Ovary (tissue), 9 donors: Measurements from ENCODE around the gene EXOC6B. TPM values are rescaled to one million over a fixed set of nuclear protein-coding genes. Genes with fewer than 3 reads are reported as not detected.
A peak's percentile ranks its signal among the peaks of the same experiment; 100 is the strongest.

Experiments
- DNase-seq, 5 donors: peaks; one replicate each; pipeline ENCODE4 v3.0.0-alpha.2; 2019 to 2020
- H3K27ac ChIP-seq, 2 donors: fragments of 200-600 bp; one replicate each; pipeline versions ENCODE4 v1.5.1 to v1.8.0; 2019 to 2022
- H3K27me3 ChIP-seq: fragments of 200-600 bp; one replicate; pipeline ENCODE4 v1.8.0; 2022
- H3K36me3 ChIP-seq: fragments of 200-600 bp; sonication (generic); one replicate; pipeline ENCODE4 v1.5.1; 2019
- H3K4me1 ChIP-seq: one replicate; pipeline ENCODE4 v1.8.1; 2013; ENCODE audit warnings: mild to moderate bottlenecking, moderate library complexity; ENCODE audit not compliant: insufficient read depth
- H3K4me3 ChIP-seq: fragments of 200-600 bp; sonication (generic); one replicate; pipeline ENCODE4 v1.5.1; 2017
- H3K9me3 ChIP-seq, 2 donors: fragments of 200-600 bp in 1 of 2; sonication (generic) in 1 of 2; one replicate each; pipeline versions ENCODE4 v1.5.1 to v1.8.1; 2013 to 2019; ENCODE audit warnings: mild to moderate bottlenecking in 1 of 2, moderate library complexity in 1 of 2
- EP300 ChIP-seq: sonication (generic); formaldehyde crosslinking; IDR thresholded peaks from one replicate; pipeline ENCODE4 v1.6.1; 2017; ENCODE audit warnings: antibody characterized with exemption
- POLR2A ChIP-seq: fragments of 450-650 bp; IDR thresholded peaks from one replicate; pipeline ENCODE4 v1.6.1; 2017; ENCODE audit warnings: antibody characterized with exemption, mild to moderate bottlenecking, moderate library complexity
- WGBS, 3 donors: extraction: QIAGEN DNeasy Blood & Tissue Kit in 1 of 3; methylation state at CpG; one replicate each; pipeline versions ENCODE4 v1.1.5 to v1.1.7; 2013 to 2017; 5-methylcytosine and 5-hydroxymethylcytosine counted together
- intact Hi-C, 4 donors: fragments of 100-400 bp; cut with DNase I; formaldehyde crosslinking; loops; one replicate each; pipeline versions ENCODE4 v1.11.0 to v1.15.1; 2022 to 2023
- polyA plus RNA-seq, 2 donors: library from polyadenylated mRNA; stranded (reverse); fragments of 200-250 nt in 1 of 2; fragments of 350-450 nt in 1 of 2; fragmentation: Illumina TruSeq in 1 of 2; extraction: RNeasy Lipid Tissue Mini Kit (QIAGEN cat#74804) in 1 of 2; gene quantifications; one replicate each; pipeline ENCODE4 v1.2.3, GENCODE V29; 2013 to 2014
- total RNA-seq, 7 donors: library from RNA; depleted of rRNA in 2 of 7; stranded (reverse); fragments of >200 nt in 2 of 7; fragmentation: NEBNext Ultra II Directional in 3 of 7; extraction: Animal tissue kit (Norgen Biotek cat#: 25700) in 3 of 7; gene quantifications; one replicate each; pipeline versions ENCODE4 v1.1.0 to v1.2.4, GENCODE V29; 2016 to 2023
- TF ChIP-seq, protein P1 (sequence below), 3 donors: fragments of 450-650 bp in 2 of 3; fragments of 200-600 bp in 1 of 3; IDR thresholded peaks; one replicate each; pipeline versions ENCODE4 v1.5.1 to v1.8.0; 2016 to 2022; ENCODE audit warnings: antibody characterized with exemption in 3 of 3, mild to moderate bottlenecking in 1 of 3
- donor health status: DM: no; HTN: no; CAD: no; lungs with moderate emphysema.
- donor health status: DM: no; HTN: no; CAD: no.
- donor health status: Bipolar disorder and iron deficiency.
- donor health status: DM: yes; HTN: yes; CAD: no.
- donor health status: DM: no; HTN: no; CAD: no.
- donor health status: DM: yes; HTN: yes; CAD: no.

The EXOC6B gene
- total and polyA plus RNA-seq, 9 donors = 11.9 to 84.9 (median 57.8) TPM

DNA sequence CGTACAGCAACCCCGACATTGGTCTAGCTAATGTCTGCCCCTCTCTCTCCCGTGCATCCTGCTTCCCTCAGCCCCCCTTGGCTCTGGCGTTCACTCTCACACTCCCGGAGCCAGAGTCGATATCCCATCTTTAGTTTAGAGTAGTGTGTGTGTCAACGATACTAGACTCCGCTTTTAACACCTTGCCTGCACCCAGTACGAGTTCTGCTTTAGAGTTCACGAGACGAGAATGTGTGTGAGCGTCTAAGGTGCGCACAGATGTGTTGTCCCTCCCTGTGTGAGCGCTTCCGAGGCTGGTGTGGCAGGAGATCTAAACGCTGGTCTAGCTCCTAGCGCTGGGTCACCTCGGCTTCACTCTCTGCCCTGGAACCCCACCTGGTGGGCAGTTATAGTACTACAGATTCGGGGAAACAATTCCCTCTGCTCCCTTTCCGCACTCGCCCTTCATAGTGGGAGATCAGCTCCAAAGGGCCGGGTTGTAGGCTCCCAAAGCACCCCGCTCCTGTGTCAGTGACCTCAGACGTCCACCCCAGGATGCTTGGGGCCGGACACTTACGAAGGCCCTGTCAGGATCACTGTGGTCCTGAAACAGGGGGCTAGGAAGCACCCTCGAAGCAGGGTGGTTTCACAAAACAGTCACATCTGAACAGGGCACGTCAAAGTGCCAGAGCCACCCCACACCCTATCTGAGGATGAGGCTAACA, 675.5 kb downstream of the EXOC6B start:
- intact Hi-C loops = loop anchor here in 3 of 4 donors (5.0 to 10.0 kb wide), 2 partner anchors 546 to 603 kb away; no protein-coding TSS in a partner anchor
- H3K9me3 ChIP-seq = no peaks in the 10 kb centered on the region
- H3K4me1 ChIP-seq = peaks cover 6% of the 10 kb centered on the region
- H3K27ac ChIP-seq = no peak overlapping the region
- H3K4me3 ChIP-seq = no peak overlapping the region
- no peak for TF ChIP-seq EP300
- TF ChIP-seq, protein P1, sequence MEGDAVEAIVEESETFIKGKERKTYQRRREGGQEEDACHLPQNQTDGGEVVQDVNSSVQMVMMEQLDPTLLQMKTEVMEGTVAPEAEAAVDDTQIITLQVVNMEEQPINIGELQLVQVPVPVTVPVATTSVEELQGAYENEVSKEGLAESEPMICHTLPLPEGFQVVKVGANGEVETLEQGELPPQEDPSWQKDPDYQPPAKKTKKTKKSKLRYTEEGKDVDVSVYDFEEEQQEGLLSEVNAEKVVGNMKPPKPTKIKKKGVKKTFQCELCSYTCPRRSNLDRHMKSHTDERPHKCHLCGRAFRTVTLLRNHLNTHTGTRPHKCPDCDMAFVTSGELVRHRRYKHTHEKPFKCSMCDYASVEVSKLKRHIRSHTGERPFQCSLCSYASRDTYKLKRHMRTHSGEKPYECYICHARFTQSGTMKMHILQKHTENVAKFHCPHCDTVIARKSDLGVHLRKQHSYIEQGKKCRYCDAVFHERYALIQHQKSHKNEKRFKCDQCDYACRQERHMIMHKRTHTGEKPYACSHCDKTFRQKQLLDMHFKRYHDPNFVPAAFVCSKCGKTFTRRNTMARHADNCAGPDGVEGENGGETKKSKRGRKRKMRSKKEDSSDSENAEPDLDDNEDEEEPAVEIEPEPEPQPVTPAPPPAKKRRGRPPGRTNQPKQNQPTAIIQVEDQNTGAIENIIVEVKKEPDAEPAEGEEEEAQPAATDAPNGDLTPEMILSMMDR (IDR thresholded peaks at IDR 0.05) = peak; percentile 70 to 85 (median 79)
- H3K36me3 ChIP-seq = no peaks in the 10 kb centered on the region
- DNase-seq = peak; percentile 69 to 81 (median 78)
- WGBS, 3 donors = 4 to 6% (median 4%) methylated on average over 28 of the region's 28 CpGs
- no peaks in the 10 kb centered on the region for H3K27me3 ChIP-seq

DNA sequence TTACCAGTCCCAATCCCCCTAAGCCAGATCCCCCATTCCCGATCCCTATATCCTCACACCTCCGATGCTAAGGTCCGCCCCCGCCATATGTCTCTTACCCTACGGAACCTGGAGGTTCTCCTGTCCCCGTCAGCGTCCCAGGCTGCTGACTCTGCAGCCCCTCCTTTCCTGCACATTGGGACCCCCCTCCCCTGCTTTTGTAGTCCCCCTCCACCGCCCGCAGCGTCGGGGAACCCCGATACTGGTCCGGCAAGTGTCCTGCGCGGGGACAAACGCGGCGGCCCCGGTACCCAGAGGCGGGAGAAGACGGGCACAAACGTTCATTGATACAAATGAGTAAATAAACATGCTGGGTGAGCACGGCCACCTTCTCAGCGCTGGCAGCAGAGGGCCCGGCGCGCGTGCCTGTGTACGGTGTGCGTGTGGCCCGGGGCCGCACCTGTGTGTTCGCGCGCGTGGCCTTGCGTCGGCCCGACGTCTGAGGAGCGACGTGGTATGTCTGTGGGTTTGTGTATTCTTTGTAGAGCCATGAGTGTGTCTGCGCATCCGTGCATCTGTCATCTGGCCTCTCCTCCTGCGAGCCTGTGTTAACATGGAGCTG, 676.2 kb downstream of the EXOC6B start:
- H3K27ac ChIP-seq = no peak overlapping the region
- DNase-seq = peak in 2 of 5 donors; percentile 40 to 42
- H3K4me1 ChIP-seq = peaks cover 10% of the 10 kb centered on the region
- no peaks in the 10 kb centered on the region for H3K36me3 ChIP-seq
- H3K4me3 ChIP-seq = peak overlapping the region; percentile 42
- TF ChIP-seq POLR2A = no peak
- no peak for TF ChIP-seq EP300
- TF ChIP-seq, protein P1 (IDR thresholded peaks at IDR 0.05) = no peak
- H3K9me3 ChIP-seq = no peaks in the 10 kb centered on the region
- intact Hi-C loops = loop anchor here (5.0 to 10.0 kb wide), 4 partner anchors 347 to 602 kb away; no protein-coding TSS in a partner anchor
- 1 to 2% (median 1%) methylated on average over 45 of the region's 45 CpGs for WGBS, 3 donors
- H3K27me3 ChIP-seq = no peaks in the 10 kb centered on the region

DNA sequence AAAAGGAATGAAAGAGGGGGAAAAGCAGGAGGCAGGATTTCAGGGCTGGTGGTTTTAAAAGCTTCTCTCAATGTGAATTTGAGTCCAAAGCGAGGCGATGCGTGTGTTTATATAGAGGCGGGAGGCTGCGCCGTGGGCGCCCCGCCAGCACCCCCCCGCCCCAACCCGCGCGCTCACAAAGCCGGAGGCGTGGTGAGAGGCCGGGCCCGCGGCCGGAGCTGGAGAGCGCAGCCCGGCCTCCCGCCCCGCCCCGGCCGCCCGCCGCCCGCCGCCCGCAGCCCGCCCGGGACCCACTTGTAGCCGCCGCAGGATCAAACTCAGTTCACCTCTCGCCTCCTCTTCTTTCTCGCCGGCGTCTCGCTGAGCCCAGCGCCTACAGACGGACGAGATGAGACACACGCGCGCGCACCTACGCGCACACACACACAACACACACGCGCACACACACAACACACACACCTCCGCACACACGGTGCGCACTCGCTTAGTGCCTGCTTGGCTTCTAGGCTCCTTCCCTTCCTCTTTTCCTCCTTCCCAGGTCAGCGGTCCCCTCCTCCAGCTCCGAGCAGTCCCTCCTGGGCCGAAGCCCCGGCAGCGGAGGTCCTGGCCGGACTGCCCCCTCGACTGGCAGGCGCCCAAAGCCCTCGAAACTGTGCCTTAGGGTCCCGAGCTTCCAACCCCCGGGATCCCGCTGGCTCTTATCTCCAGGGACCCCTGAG, 676.8 kb downstream of the EXOC6B start:
- Histone ChIP-seq H3K27me3 (no peaks in the 10 kb centered on the region), H3K4me3 (peak overlapping the region; percentile 42), H3K9me3 (no peaks in the 10 kb centered on the region), H3K4me1 (peaks cover 10% of the 10 kb centered on the region), H3K36me3 (no peaks in the 10 kb centered on the region), H3K27ac (no peak overlapping the region)
- 0 to 1% (median 0%) methylated on average over 58 to 65 of the region's 65 CpGs for WGBS, 3 donors
- intact Hi-C loops = loop anchor here in 3 of 4 donors (5.0 to 10.0 kb wide), 3 partner anchors 347 to 602 kb away; no protein-coding TSS in a partner anchor
- TF ChIP-seq, protein P1 (IDR thresholded peaks at IDR 0.05) = no peak
- TF ChIP-seq POLR2A (no peak), EP300 (no peak)
- DNase-seq = peak; percentile 40 to 73 (median 64)

DNA sequence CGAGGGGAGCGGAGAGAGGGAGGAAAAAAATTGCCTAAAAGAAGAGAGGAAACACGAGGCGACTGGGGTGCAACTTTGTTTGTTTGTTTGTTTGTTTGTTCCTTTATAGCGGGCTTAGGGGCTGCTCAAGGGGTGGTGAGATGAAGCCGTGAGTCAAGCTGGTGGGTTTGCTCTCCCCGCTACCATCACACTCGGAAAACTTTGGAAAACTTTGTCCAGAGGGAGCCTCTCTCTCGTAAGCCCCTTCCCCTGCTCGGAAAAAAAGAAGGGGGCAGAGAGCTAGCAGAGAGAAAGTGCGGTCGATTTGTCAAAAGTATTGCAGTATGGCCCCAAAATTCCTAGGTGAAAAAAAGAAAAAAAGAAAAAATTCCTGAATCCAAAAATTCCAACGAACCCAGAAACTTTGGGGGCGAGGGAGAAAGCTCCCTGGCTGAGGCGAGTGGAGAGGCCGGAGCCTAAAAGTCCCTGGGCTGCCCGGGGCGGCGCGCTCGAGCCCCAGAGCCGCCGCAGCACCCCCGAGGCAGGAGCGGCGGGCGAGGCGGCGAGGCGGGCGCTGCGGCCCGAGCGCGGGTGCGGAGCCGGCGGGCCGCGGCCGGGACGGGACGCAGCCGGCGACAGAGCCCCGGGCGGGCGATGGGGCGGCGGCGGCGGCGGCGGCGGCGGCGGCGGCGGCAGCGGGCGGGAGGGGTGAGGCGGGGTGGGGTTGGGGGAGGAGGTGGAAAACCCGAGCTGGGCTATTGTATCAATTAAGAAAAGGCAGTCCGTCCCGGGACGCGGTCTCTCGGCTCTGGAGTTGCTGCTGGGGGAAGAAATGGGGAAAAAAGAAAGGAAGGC, 677.6 kb downstream of the EXOC6B start:
- no peaks in the 10 kb centered on the region for H3K36me3 ChIP-seq
- H3K4me3 ChIP-seq = peak overlapping the region; percentile 42
- DNase-seq = peak in 2 of 5 donors; percentile 8 to 35
- no peaks in the 10 kb centered on the region for H3K9me3 ChIP-seq
- no peak for TF ChIP-seq EP300
- TF ChIP-seq, protein P1 (IDR thresholded peaks at IDR 0.05) = no peak
- peaks cover 11% of the 10 kb centered on the region for H3K4me1 ChIP-seq
- H3K27ac ChIP-seq = no peak overlapping the region
- intact Hi-C loops = loop anchor here in 3 of 4 donors (5.0 to 10.0 kb wide), 3 partner anchors 346 to 601 kb away; no protein-coding TSS in a partner anchor
- no peaks in the 10 kb centered on the region for H3K27me3 ChIP-seq
- 1% methylated on average over 67 to 68 of the region's 68 CpGs for WGBS, 3 donors
